Right atrium auricular region (tissue), 2 donors: ENCODE measurements around the gene LOX. TPM values are rescaled to one million over a fixed set of nuclear protein-coding genes. Genes with fewer than 3 reads are reported as not detected.
A peak's percentile ranks its signal among the peaks of the same experiment; 100 is the strongest.

Source experiments
- DNase-seq: peaks from one replicate; pipeline ENCODE4 v3.0.0-alpha.2; 2019; ENCODE audit warnings: low spot score
- H3K27ac ChIP-seq, 2 donors: fragments of 200-600 bp; sonication (generic); 1 replicate in 1 of 2; 2 replicates in 1 of 2; pipeline ENCODE4 v1.5.1; 2016 to 2019
- H3K27me3 ChIP-seq, 2 donors: fragments of 200-600 bp; sonication (generic); one replicate each; pipeline versions ENCODE4 v1.5.1 to v1.6.0; 2017 to 2019
- H3K36me3 ChIP-seq: fragments of 200-600 bp; sonication (generic); one replicate; pipeline ENCODE4 v1.5.1; 2016
- H3K4me1 ChIP-seq, 2 donors: fragments of 200-600 bp; sonication (generic); one replicate each; pipeline versions ENCODE4 v1.5.1 to v1.6.0; 2017 to 2019
- H3K4me3 ChIP-seq, 2 donors: fragments of 200-600 bp; sonication (generic); 1 replicate in 1 of 2; 2 replicates in 1 of 2; pipeline ENCODE4 v1.5.1; 2017 to 2019; ENCODE audit warnings: mild to moderate bottlenecking in 1 of 2, moderate library complexity in 1 of 2
- H3K9me3 ChIP-seq, 2 donors: fragments of 200-600 bp; sonication (generic); one replicate each; pipeline ENCODE4 v1.5.1; 2019
- total RNA-seq, 2 donors: library from RNA; depleted of rRNA; stranded (reverse); fragments of >200 nt; gene quantifications; one replicate each; pipeline ENCODE4 v1.1.0, GENCODE V29; 2016
- TF ChIP-seq, protein P1 (sequence below), 2 donors: fragments of 200-600 bp; sonication (generic); IDR thresholded peaks; one replicate each; pipeline ENCODE4 v1.5.1; 2019; ENCODE audit warnings: antibody characterized with exemption in 2 of 2

Gene LOX, protein sequence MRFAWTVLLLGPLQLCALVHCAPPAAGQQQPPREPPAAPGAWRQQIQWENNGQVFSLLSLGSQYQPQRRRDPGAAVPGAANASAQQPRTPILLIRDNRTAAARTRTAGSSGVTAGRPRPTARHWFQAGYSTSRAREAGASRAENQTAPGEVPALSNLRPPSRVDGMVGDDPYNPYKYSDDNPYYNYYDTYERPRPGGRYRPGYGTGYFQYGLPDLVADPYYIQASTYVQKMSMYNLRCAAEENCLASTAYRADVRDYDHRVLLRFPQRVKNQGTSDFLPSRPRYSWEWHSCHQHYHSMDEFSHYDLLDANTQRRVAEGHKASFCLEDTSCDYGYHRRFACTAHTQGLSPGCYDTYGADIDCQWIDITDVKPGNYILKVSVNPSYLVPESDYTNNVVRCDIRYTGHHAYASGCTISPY
- 10 to 100 TPM; 10.1 to 11.6 TPM for total RNA-seq

DNA sequence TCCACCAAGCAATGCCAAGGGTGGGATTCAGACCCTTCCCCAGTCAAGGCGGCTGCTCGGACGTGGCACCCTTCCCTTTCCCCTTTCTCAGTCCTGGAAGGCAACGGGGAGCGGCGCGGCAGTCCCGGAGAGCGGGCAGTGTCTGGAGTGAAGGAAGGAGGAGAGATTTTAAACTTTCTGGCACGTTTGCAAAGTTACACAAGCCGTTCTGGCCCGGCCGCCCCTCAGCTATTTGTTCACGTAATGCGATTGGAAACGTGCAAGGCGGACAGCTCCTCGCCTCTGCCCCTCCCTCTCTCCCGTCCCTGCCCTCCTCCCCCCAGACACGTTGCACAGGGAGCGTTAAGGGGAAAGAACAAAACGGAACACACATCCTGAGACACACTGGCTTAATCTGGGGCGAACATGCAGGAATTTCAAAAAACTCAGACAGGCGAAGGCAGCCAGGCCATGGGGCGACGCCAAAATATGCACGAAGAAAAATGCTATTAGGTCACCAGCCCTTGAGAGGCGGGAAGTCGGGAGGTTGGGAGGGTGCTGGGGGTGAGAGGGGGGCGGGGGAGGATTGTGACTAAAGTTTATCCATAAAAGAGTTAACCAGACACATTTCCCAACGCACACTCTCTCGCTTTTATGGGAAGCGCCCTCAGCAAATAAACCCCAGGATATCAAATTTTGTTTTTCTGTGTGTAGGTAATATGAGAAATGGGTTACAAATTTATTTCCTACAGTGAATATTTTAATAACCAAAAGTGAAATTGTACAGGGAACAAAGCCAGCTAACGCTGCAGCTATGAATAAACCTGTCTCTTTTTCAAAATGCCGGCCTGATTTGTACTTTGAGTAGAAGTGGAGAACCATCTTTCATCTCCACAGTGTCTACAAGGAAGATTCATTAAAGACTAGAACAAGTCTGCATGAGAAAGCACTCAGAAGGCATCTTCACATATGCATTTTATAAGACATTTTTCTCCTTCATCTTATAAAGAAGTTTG lies at the start of gene LOX:
TSS of gene LOX (minus strand) at position 144 of the 995 bp plus-strand sequence. CDS start 274 bp downstream, outside the sequence.
- peak; percentile 92 for DNase-seq

GRCh38 chr5:122126756-122127321 lies 48.8 kb upstream of the LOX start:
- H3K4me3 ChIP-seq, result no peak overlapping the region
- H3K27ac ChIP-seq, result peak overlapping the region; percentile 44 to 51
- no peaks in the 10 kb centered on the region for H3K27me3 ChIP-seq

More for the DNA sequence above, at the start of gene LOX:
- Histone ChIP-seq H3K36me3 (no peaks in the 10 kb centered on the region), H3K27me3 (no peaks in the 10 kb centered on the region), H3K9me3 (no peaks in the 10 kb centered on the region), H3K27ac (peak within 1 kb of the TSS; percentile 64 to 77), H3K4me1 (peaks cover 0 to 20% of the 10 kb centered on the region in 2 donors), H3K4me3 (peak within 1 kb of the TSS; percentile 48 to 58)
- TF ChIP-seq, protein P1, sequence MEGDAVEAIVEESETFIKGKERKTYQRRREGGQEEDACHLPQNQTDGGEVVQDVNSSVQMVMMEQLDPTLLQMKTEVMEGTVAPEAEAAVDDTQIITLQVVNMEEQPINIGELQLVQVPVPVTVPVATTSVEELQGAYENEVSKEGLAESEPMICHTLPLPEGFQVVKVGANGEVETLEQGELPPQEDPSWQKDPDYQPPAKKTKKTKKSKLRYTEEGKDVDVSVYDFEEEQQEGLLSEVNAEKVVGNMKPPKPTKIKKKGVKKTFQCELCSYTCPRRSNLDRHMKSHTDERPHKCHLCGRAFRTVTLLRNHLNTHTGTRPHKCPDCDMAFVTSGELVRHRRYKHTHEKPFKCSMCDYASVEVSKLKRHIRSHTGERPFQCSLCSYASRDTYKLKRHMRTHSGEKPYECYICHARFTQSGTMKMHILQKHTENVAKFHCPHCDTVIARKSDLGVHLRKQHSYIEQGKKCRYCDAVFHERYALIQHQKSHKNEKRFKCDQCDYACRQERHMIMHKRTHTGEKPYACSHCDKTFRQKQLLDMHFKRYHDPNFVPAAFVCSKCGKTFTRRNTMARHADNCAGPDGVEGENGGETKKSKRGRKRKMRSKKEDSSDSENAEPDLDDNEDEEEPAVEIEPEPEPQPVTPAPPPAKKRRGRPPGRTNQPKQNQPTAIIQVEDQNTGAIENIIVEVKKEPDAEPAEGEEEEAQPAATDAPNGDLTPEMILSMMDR (IDR thresholded peaks at IDR 0.05), result no peak

DNA sequence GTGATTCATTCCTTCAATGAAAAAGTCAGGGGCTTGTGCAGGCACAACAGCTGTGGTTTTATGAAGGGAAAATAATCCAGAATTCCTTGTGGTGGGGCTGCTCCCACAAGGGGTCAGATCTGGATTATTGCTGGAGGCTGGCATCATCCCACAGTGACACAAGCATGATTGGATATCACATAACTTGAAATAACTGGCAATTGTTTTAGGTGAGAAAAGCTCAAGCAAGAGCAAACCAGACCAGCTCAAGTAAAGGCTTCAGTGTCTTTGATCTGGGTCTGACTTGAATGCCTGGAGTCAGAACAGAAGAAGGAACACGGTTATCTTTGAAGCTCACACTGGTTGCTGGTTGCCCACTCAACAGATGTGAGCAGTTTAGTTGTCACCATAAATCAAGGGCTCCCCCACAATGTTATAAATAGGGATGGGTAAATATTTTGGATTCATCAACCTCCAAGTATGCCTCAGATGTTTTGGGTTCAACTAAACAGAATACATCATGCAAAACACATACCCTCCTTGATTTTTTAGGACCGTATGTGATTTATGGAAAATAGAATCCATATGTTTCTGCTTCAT lies 48.2 kb upstream of the LOX start:
- H3K27ac ChIP-seq, result no peak overlapping the region
- TF ChIP-seq, protein P1 (IDR thresholded peaks at IDR 0.05), result no peak
- H3K4me3 ChIP-seq, result no peak overlapping the region
- H3K36me3 ChIP-seq, result no peaks in the 10 kb centered on the region
- no peak for DNase-seq
- H3K27me3 ChIP-seq, result no peaks in the 10 kb centered on the region
- H3K9me3 ChIP-seq, result no peaks in the 10 kb centered on the region
- no peaks in the 10 kb centered on the region for H3K4me1 ChIP-seq

More at GRCh38 chr5:122126756-122127321, 48.8 kb upstream of the LOX start:
- H3K9me3 ChIP-seq, result no peaks in the 10 kb centered on the region
- no peaks in the 10 kb centered on the region for H3K4me1 ChIP-seq
- TF ChIP-seq, protein P1 (IDR thresholded peaks at IDR 0.05), result no peak
- no peak for DNase-seq
- no peaks in the 10 kb centered on the region for H3K36me3 ChIP-seq

DNA sequence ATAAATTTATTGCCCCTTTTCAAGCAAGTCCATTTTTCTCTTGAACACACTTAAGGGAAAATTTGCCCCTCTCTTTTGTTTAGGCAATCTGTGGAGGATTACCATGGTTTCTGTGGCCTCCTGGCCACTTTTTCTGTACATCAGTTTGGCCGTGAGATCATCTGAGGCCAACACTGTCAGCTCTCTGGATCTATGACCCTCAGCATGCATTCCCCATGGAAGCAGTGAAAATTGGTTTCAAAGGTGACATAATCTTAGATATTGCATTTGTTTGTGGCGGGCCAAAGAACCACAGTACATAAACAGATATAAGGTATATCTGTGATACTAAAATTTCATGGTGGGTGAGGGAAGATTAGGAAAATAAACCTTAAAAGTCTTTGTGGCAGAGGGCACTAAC lies 46.7 kb upstream of the LOX start:
- no peak overlapping the region for H3K4me3 ChIP-seq
- DNase-seq, result no peak
- H3K4me1 ChIP-seq, result no peaks in the 10 kb centered on the region
- TF ChIP-seq, protein P1 (IDR thresholded peaks at IDR 0.05), result no peak
- H3K9me3 ChIP-seq, result no peaks in the 10 kb centered on the region
- H3K27ac ChIP-seq, result no peak overlapping the region
- H3K27me3 ChIP-seq, result no peaks in the 10 kb centered on the region
- H3K36me3 ChIP-seq, result no peaks in the 10 kb centered on the region
